Middle frontal gyrus (tissue), 1 donor: ENCODE results near the gene GRK5.

Experiments used
- DNase-seq: peaks from one replicate; pipeline ENCODE4 v3.0.0-alpha.2; 2015; ENCODE audit warnings: low spot score; ENCODE audit errors: extremely low spot score

The GRK5 gene

GRCh38 chr10:119357412-119358151, 150.2 kb downstream of the GRK5 start:
- DNase-seq = no peak

GRCh38 chr10:119358152-119358512, 150.8 kb downstream of the GRK5 start:
- DNase-seq = no peak

- no peak for DNase-seq
Measured at GRCh38 chr10:119358567-119358966, 151.2 kb downstream of the GRK5 start.

GRCh38 chr10:119359025-119359424, 151.7 kb downstream of the GRK5 start:
- DNase-seq = no peak

- no peak for DNase-seq
Measured at GRCh38 chr10:119360181-119360921, 153.0 kb downstream of the GRK5 start.

- DNase-seq = no peak
Measured at GRCh38 chr10:119361037-119361436, 153.7 kb downstream of the GRK5 start.

GRCh38 chr10:119362122-119362521, 154.8 kb downstream of the GRK5 start:
- DNase-seq = no peak

GRCh38 chr10:119364645-119365600, 157.6 kb downstream of the GRK5 start:
- no peak for DNase-seq

- DNase-seq = no peak
Measured at GRCh38 chr10:119365773-119366599, 158.6 kb downstream of the GRK5 start.

- DNase-seq = no peak
Measured at GRCh38 chr10:119367841-119368549, 160.6 kb downstream of the GRK5 start.

GRCh38 chr10:119368581-119368980, 161.2 kb downstream of the GRK5 start:
- DNase-seq = no peak

- DNase-seq = no peak
Measured at GRCh38 chr10:119368991-119369869, 161.9 kb downstream of the GRK5 start.

- no peak for DNase-seq
Measured at GRCh38 chr10:119370111-119370741, 162.9 kb downstream of the GRK5 start.

GRCh38 chr10:119370972-119371703, 163.8 kb downstream of the GRK5 start:
- DNase-seq = no peak

GRCh38 chr10:119371704-119372663, 164.6 kb downstream of the GRK5 start:
- no peak for DNase-seq

GRCh38 chr10:119373294-119374102, 166.1 kb downstream of the GRK5 start:
- no peak for DNase-seq
